Activated CD4-positive, alpha-beta T cell treated with anti-CD3 and anti-CD28 coated beads, Interleukin-2, amount 50 U/mL, for 1 hour (primary cell): ENCODE measurements around the gene HSPA1L.
A peak's percentile ranks its signal among the peaks of the same experiment; 100 is the strongest.
"Not testable (repeated sequence)": the region's sequence is repeated elsewhere in the genome, so short reads cannot be mapped to it uniquely, and the experiment has no call there.

Experiments
- DNase-seq: peaks from one replicate; pipeline ENCODE4 v3.0.0-alpha.2; 2020

The HSPA1L gene

GRCh38 chr6:31815025-31815838, at the start of gene HSPA1L, which contains the start of gene HSPA1A:
Gene HSPA1L (minus strand): TSS chr6:31815283. CDS start chr6:31811972, 3,311 bp downstream.
Gene HSPA1A (plus strand): TSS chr6:31815543. CDS start chr6:31815757, 214 bp downstream.
- DNase-seq, result peak; percentile 40

GRCh38 chr6:31864818-31865204, 49.7 kb upstream of the HSPA1L start:
- no peak for DNase-seq

- DNase-seq, result not testable (repeated sequence)
These were observed 49.1 kb upstream of the HSPA1L start for GRCh38 chr6:31864123-31864562.

- peak; percentile 98 for DNase-seq
These were observed 47.5 kb upstream of the HSPA1L start, which contains the start of gene NEU1 for GRCh38 chr6:31862344-31863235. Gene NEU1 (minus strand): TSS chr6:31862821. CDS start chr6:31862776, 45 bp downstream.

- no peak for DNase-seq
These were observed 46.8 kb upstream of the HSPA1L start for GRCh38 chr6:31861919-31862343.

- no peak for DNase-seq
These were observed 46.1 kb upstream of the HSPA1L start for GRCh38 chr6:31861150-31861549.

- no peak for DNase-seq
These were observed 45.3 kb upstream of the HSPA1L start for GRCh38 chr6:31860349-31860748.

GRCh38 chr6:31859923-31860322, 44.8 kb upstream of the HSPA1L start:
- DNase-seq, result no peak

GRCh38 chr6:31858707-31859106, 43.6 kb upstream of the HSPA1L start:
- no peak for DNase-seq

- DNase-seq, result not testable (repeated sequence)
These were observed 42.7 kb upstream of the HSPA1L start for GRCh38 chr6:31857774-31858173.

GRCh38 chr6:31851980-31852718, 37.1 kb upstream of the HSPA1L start:
- not testable (repeated sequence) for DNase-seq

GRCh38 chr6:31851485-31851832, 36.4 kb upstream of the HSPA1L start:
- DNase-seq, result no peak

- DNase-seq, result no peak
These were observed 35.8 kb upstream of the HSPA1L start for GRCh38 chr6:31850765-31851484.

GRCh38 chr6:31847276-31847978, 32.3 kb upstream of the HSPA1L start:
- no peak for DNase-seq

- no peak for DNase-seq
These were observed 29.4 kb upstream of the HSPA1L start for GRCh38 chr6:31844507-31844906.

- DNase-seq, result no peak
These were observed 27.0 kb upstream of the HSPA1L start for GRCh38 chr6:31842053-31842452.

GRCh38 chr6:31839779-31840126, 24.7 kb upstream of the HSPA1L start:
- DNase-seq, result not testable (repeated sequence)

- no peak for DNase-seq
These were observed 23.9 kb upstream of the HSPA1L start for GRCh38 chr6:31838968-31839367.

- not testable (repeated sequence) for DNase-seq
These were observed 23.1 kb upstream of the HSPA1L start for GRCh38 chr6:31838114-31838553.

- no peak for DNase-seq
These were observed 22.5 kb upstream of the HSPA1L start for GRCh38 chr6:31837369-31838113.
